Measurements from ENCODE around the gene DCANP1.

The DCANP1 gene

GRCh38 chr5:135480511-135480910, 33.4 kb upstream of the DCANP1 start:
- no peak for TF ChIP-seq CTCF (IDR thresholded peaks at IDR 0.05; ENCODE audit: borderline replicate concordance, control extremely low read depth, extremely low read depth, insufficient read depth, missing control alignments)
- DNase-seq (ENCODE audit: low spot score), result no peak
- in situ Hi-C loops (cut with MboI; ENCODE audit: low sequenced_read_pairs, unreplicated experiment), result no loop called here

- no peak for TF ChIP-seq CTCF (IDR thresholded peaks at IDR 0.05; ENCODE audit: borderline replicate concordance, control extremely low read depth, extremely low read depth, insufficient read depth, missing control alignments)
- no peak for DNase-seq (ENCODE audit: low spot score)
- in situ Hi-C loops (cut with MboI; ENCODE audit: low sequenced_read_pairs, unreplicated experiment), result no loop called here
These were observed 31.8 kb upstream of the DCANP1 start for GRCh38 chr5:135478938-135479337.

DNA sequence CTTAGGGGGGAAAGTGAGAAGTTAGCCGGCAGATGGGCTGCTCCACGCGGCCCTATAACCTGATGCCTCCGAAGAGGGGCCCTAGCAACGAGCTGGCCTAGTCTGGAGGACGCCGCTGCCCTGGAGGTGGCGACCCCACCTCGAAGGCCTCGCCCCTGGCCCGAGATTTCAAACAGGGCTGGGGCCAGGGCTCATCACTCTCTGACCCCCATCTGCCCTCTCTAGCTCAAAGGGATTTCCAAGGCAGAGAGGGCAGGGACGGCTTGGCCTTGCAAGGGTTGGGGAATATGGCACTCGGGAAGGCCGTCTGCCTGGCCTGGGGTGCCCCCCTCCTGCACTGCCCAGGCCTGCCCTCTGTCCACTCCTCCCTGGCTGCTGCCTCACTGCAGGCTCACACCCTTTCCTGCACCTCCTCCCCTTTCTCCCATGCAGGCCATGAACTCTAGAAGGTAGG, 30.5 kb upstream of the DCANP1 start:
- no peak for DNase-seq (ENCODE audit: low spot score)
- TF ChIP-seq CTCF (IDR thresholded peaks at IDR 0.05; ENCODE audit: borderline replicate concordance, control extremely low read depth, extremely low read depth, insufficient read depth, missing control alignments), result no peak

GRCh38 chr5:135476615-135477581, 29.8 kb upstream of the DCANP1 start:
- in situ Hi-C loops (cut with MboI; ENCODE audit: low sequenced_read_pairs, unreplicated experiment), result no loop called here
- DNase-seq (ENCODE audit: low spot score), result no peak
- no peak for TF ChIP-seq CTCF (IDR thresholded peaks at IDR 0.05; ENCODE audit: borderline replicate concordance, control extremely low read depth, extremely low read depth, insufficient read depth, missing control alignments)

More for the DNA sequence above, 30.5 kb upstream of the DCANP1 start:
- in situ Hi-C loops (cut with MboI; ENCODE audit: low sequenced_read_pairs, unreplicated experiment), result no loop called here

DNA sequence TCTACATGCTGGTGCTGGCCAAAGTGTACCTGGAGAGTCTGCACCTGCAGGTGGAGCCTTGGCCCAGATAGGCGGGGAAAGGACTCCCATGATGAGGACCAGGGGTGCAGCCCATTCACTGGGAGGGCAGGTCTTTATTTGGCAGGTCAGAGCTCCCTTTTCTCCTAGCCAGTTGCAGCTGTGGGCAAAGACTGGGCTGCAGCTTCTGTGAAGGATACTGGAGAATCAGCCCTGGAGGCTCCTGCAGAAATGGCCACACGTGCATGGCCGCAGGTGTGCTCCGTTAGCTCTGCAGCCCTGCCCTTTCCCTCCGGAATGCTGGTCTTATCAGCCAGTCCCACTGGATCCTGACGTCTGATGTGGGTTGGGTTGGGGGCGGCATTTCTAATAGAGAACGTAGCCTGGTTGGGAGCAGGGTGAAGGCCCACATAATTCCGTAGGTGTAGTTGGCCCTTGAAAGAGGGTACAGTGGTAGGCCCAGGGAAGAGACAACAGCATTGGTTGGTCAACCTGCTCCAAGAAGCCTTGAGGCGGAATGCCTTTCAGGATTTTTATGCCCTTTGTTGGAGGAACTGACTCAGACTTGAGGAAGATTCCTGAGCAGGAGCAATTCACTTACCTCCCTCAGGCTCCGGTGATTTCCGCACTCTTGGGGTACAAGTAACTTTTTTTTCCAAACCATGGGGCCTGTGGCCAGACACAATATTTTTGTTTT, 27.0 kb upstream of the DCANP1 start:
- DNase-seq (ENCODE audit: low spot score), result no peak
- in situ Hi-C loops (cut with MboI; ENCODE audit: low sequenced_read_pairs, unreplicated experiment), result loop anchor here (25.0 kb wide), 1 partner anchor 363 kb away; the partner anchor contains the start of gene SLC25A48
- TF ChIP-seq CTCF (IDR thresholded peaks at IDR 0.05; ENCODE audit: borderline replicate concordance, control extremely low read depth, extremely low read depth, insufficient read depth, missing control alignments), result no peak

- DNase-seq (ENCODE audit: low spot score), result no peak
- in situ Hi-C loops (cut with MboI; ENCODE audit: low sequenced_read_pairs, unreplicated experiment), result loop anchor here (25.0 kb wide), 1 partner anchor 365 kb away; the partner anchor contains the start of gene SLC25A48
- no peak for TF ChIP-seq CTCF (IDR thresholded peaks at IDR 0.05; ENCODE audit: borderline replicate concordance, control extremely low read depth, extremely low read depth, insufficient read depth, missing control alignments)
These were observed 25.0 kb upstream of the DCANP1 start for GRCh38 chr5:135472141-135472540.
